Upper lobe of right lung (tissue), 1 donor: ENCODE data around the gene TTC28. TPM values are rescaled to one million over a fixed set of nuclear protein-coding genes. Genes with fewer than 3 reads are reported as not detected.
A peak's percentile ranks its signal among the peaks of the same experiment; 100 is the strongest.

ENCODE experiments used
- ATAC-seq: fragments of 200-7000 bp; cut with Tn5 transposase; one replicate; pipeline ENCODE4 v1.9.1; 2020; ENCODE audit warnings: mild to moderate bottlenecking, moderate library complexity
- DNase-seq: peaks from one replicate; pipeline ENCODE4 v3.0.0-alpha.2; 2020
- H3K27ac ChIP-seq: fragments of 200-600 bp; one replicate; pipeline ENCODE4 v1.8.0; 2022
- H3K27me3 ChIP-seq: fragments of 200-600 bp; one replicate; pipeline ENCODE4 v1.8.0; 2022; ENCODE audit warnings: mild to moderate bottlenecking
- H3K36me3 ChIP-seq: fragments of 200-600 bp; one replicate; pipeline ENCODE4 v1.8.0; 2022
- H3K4me1 ChIP-seq: fragments of 200-600 bp; one replicate; pipeline ENCODE4 v1.8.0; 2022
- H3K4me3 ChIP-seq: fragments of 200-600 bp; one replicate; pipeline ENCODE4 v1.8.0; 2022; ENCODE audit warnings: mild to moderate bottlenecking
- H3K9me3 ChIP-seq: fragments of 200-600 bp; one replicate; pipeline ENCODE4 v1.8.0; 2022
- CTCF ChIP-seq: fragments of 200-600 bp; IDR thresholded peaks from one replicate; pipeline ENCODE4 v1.8.0; 2022; ENCODE audit warnings: antibody characterized with exemption
- intact Hi-C: fragments of 100-400 bp; cut with DNase I; formaldehyde crosslinking; loops from one replicate; pipeline ENCODE4 v1.11.0; 2022
- total RNA-seq: library from RNA; stranded (reverse); fragmentation: NEBNext Ultra II Directional; extraction: Animal tissue kit (Norgen Biotek cat#: 25700); gene quantifications from one replicate; pipeline ENCODE4 v1.2.1, GENCODE V29; 2021
- donor health status: DM: no; HTN: yes; CAD: no; lungs with severe emphysema.

Gene TTC28
- total RNA-seq, 1 donor from 2014 or later: 48.7 TPM

- Histone ChIP-seq H3K4me3 (no peak overlapping the region), H3K9me3 (no peaks in the 10 kb centered on the region), H3K27me3 (no peaks in the 10 kb centered on the region), H3K4me1 (no peaks in the 10 kb centered on the region), H3K36me3 (no peaks in the 10 kb centered on the region), H3K27ac (no peak overlapping the region)
- intact Hi-C loops: no loop called here
- no peak for TF ChIP-seq CTCF
- no peak for ATAC-seq
- no peak for DNase-seq
Observed at GRCh38 chr22:27962268-27963044, 717.2 kb downstream of the TTC28 start.

- no peaks in the 10 kb centered on the region for H3K4me1 ChIP-seq
- intact Hi-C loops: no loop called here
- no peak for DNase-seq
- H3K36me3 ChIP-seq: no peaks in the 10 kb centered on the region
- no peak for TF ChIP-seq CTCF
- no peak for ATAC-seq
- no peak overlapping the region for H3K4me3 ChIP-seq
- no peaks in the 10 kb centered on the region for H3K27me3 ChIP-seq
- no peaks in the 10 kb centered on the region for H3K9me3 ChIP-seq
- H3K27ac ChIP-seq: no peak overlapping the region
Observed at GRCh38 chr22:27961680-27962079, 718.0 kb downstream of the TTC28 start.

- no peak for TF ChIP-seq CTCF
- DNase-seq (no peak), ATAC-seq (no peak)
- Histone ChIP-seq H3K4me1 (no peaks in the 10 kb centered on the region), H3K4me3 (no peak overlapping the region), H3K27me3 (no peaks in the 10 kb centered on the region), H3K9me3 (no peaks in the 10 kb centered on the region), H3K36me3 (no peaks in the 10 kb centered on the region), H3K27ac (no peak overlapping the region)
- intact Hi-C loops: no loop called here
Observed at GRCh38 chr22:27961182-27961581, 718.5 kb downstream of the TTC28 start.

GRCh38 chr22:27959335-27960090 lies 720.1 kb downstream of the TTC28 start:
- Histone ChIP-seq H3K27me3 (no peaks in the 10 kb centered on the region), H3K9me3 (no peaks in the 10 kb centered on the region), H3K4me3 (no peak overlapping the region), H3K4me1 (no peaks in the 10 kb centered on the region), H3K36me3 (no peaks in the 10 kb centered on the region), H3K27ac (no peak overlapping the region)
- TF ChIP-seq CTCF: no peak
- ATAC-seq (no peak), DNase-seq (no peak)
- intact Hi-C loops: no loop called here

- Histone ChIP-seq H3K9me3 (no peaks in the 10 kb centered on the region), H3K27ac (no peak overlapping the region), H3K4me1 (peaks cover 4% of the 10 kb centered on the region), H3K36me3 (no peaks in the 10 kb centered on the region), H3K27me3 (no peaks in the 10 kb centered on the region), H3K4me3 (no peak overlapping the region)
- ATAC-seq (peak; percentile 50), DNase-seq (no peak)
- intact Hi-C loops: no loop called here
- TF ChIP-seq CTCF: no peak
Observed at GRCh38 chr22:27952779-27953178, 726.9 kb downstream of the TTC28 start.
